Urinary bladder (tissue), 4 donors: ENCODE measurements around the gene ACSS3. TPM values are rescaled to one million over a fixed set of nuclear protein-coding genes. Genes with fewer than 3 reads are reported as not detected.

Experiments used
- DNase-seq: peaks from one replicate; pipeline ENCODE4 v3.0.0-alpha.2; 2015; ENCODE audit errors: extremely low spot score
- H3K27ac ChIP-seq: one replicate; pipeline ENCODE4 v1.5.1; 2013; ENCODE audit warnings: low read depth, mild to moderate bottlenecking, moderate library complexity
- H3K36me3 ChIP-seq: one replicate; pipeline ENCODE4 v1.6.1; 2013; ENCODE audit warnings: mild to moderate bottlenecking, moderate library complexity; ENCODE audit not compliant: insufficient read depth
- H3K4me1 ChIP-seq: one replicate; pipeline ENCODE4 v1.6.1; 2013; ENCODE audit warnings: mild to moderate bottlenecking, moderate library complexity; ENCODE audit not compliant: insufficient read depth
- H3K4me3 ChIP-seq: one replicate; pipeline ENCODE4 v1.5.1; 2013; ENCODE audit warnings: low read depth, low read length
- WGBS: extraction: QIAGEN DNeasy Blood & Tissue Kit; methylation state at CpG from one replicate; pipeline ENCODE4 v1.1.7; 2013; 5-methylcytosine and 5-hydroxymethylcytosine counted together
- polyA plus RNA-seq: library from polyadenylated mRNA; stranded (reverse); fragments of 200-250 nt; gene quantifications from one replicate; pipeline ENCODE4 v1.2.3, GENCODE V29; 2013
- small RNA-seq: library from RNA; depleted of rRNA; stranded (forward); fragments of <200 nt; gene quantifications from one replicate; pipeline ENCODE3, GENCODE V24; 2014
- total RNA-seq: library from RNA; depleted of rRNA; stranded (reverse); fragments of >200 nt; gene quantifications from one replicate; pipeline ENCODE4 v1.2.3, GENCODE V29; 2014
- donor health status: healthy with polysubstance abuse.
- donor health status: healthy.

ACSS3 gene
- total and polyA plus RNA-seq, 2 donors, result 7.8 to 39.7 TPM

DNA sequence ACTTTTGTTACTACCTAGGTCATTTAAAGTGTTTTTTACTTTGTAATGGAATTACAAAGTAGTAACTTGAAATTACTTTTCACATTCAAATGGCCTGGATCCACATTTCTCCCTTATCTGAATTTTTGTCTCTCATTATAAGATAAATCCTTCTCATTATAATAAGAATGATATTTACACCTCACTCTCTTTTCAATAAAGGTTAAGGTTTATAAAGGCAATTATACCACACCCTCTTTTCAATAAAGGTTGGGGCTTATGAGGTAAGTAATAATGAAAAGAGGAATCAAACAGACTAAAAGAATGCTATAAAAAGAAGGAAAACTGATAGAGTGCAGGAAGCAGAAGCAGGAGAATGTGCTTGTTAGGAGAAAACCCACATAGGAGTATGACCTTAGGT lies 210.8 kb downstream of the ACSS3 start:
- no peak for DNase-seq
- Histone ChIP-seq H3K4me1 (no peaks in the 10 kb centered on the region), H3K4me3 (no peak overlapping the region), H3K36me3 (no peaks in the 10 kb centered on the region), H3K27ac (no peak overlapping the region)

DNA sequence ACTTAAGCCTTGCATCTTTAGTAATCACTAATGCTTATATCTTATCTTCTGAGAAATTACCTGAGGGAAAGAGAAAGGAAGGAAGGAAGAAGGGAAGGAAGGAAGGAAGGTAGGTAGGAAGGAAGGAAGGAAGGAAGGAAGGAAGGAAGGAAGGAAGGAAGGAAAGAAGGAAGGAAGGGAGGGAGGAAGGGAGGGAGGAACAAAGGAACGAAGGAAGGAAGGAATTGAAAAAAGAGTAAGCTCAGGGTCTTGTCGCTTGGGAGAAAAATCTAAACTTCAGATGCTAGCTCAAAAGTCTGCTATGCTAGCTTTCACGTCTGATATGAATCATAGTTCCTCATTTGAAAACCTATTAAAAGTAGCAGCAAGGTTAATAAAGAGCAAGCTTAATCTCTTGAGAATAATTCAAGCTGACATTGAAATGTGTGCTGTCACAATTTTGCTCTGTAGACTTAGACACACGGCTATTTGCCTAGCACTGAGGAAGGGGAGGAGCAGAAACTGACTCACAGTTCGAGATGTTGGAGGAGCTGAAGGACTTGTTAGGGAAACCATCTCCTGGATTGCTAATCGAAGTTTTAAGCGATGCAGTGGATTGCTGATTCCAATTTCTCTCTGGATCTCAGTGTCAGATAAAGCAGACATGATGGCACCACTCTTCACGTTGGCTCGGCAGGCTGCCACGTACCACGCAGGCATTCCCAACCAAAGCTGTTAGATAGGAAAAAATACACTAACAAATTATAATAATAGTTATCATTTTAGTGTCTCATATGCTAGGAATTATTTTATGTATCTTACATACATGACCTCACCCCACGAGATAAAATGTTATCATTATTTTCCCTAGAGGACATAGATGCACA lies 216.7 kb downstream of the ACSS3 start:
- H3K4me3 ChIP-seq, result no peak overlapping the region
- no peaks in the 10 kb centered on the region for H3K36me3 ChIP-seq
- no peaks in the 10 kb centered on the region for H3K4me1 ChIP-seq
- no peak for DNase-seq
- 69% methylated on average over 12 of the region's 12 CpGs for WGBS
- H3K27ac ChIP-seq, result no peak overlapping the region

DNA sequence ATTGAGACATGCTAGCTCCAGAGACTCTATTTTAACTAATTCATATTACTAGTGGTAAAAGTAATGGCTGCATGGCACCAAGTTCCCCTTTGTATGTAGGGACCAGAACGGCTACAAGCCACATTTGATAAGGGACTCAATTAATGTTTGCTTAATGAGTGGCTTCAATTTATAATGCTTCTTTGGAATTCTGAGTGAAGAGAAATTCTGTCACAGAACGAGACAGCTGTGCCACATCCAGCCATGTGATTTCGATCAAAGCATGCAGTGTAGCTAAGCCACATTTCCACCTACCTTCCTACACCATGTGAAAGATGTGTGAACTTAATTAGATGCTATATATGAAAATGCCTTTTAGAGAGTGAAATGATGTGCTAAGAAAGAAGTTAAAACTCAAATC lies 217.4 kb downstream of the ACSS3 start:
- Histone ChIP-seq H3K27ac (no peak overlapping the region), H3K4me1 (no peaks in the 10 kb centered on the region), H3K4me3 (no peak overlapping the region), H3K36me3 (no peaks in the 10 kb centered on the region)
- 81% methylated on average over 3 of the region's 3 CpGs for whole genome bisulfite sequencing
- DNase-seq, result no peak

DNA sequence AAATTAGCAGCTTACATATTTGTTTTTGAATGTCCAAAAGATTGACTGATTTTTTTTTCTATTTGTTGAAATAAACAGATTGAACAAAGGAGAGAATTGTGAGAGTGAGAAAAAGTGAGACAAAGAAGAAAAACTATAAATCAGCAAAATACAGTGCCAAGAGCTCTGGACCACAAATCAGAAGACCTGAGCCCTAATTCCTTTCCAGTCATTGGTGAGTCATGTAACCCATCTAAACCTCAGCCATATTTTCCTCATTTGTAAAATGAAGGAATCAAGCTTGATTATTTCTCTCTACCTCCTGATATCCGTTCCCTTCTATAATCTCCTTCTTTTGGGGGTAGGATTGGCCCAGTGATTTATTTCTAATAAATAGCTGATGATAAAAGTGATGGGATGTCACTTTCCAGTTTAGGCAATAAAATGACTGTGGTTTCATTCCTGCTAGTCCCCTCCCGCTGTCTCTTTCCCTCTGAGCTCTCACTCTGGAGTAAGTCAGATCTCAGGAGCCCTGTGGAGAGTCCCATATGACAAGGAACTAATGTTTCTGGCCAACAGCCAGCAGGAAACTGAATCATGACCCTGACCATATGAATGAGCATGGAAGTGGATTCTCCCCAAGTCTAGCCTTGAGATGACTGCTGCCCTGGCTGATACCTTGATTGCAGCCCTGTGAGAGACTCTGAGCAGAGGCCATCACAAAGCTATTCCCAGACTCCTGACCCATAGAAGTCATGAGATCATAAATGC lies 218.9 kb downstream of the ACSS3 start:
- Histone ChIP-seq H3K27ac (no peak overlapping the region), H3K36me3 (no peaks in the 10 kb centered on the region), H3K4me3 (no peak overlapping the region), H3K4me1 (no peaks in the 10 kb centered on the region)
- WGBS, result 77% methylated on average over 2 of the region's 2 CpGs
- DNase-seq, result no peak

DNA sequence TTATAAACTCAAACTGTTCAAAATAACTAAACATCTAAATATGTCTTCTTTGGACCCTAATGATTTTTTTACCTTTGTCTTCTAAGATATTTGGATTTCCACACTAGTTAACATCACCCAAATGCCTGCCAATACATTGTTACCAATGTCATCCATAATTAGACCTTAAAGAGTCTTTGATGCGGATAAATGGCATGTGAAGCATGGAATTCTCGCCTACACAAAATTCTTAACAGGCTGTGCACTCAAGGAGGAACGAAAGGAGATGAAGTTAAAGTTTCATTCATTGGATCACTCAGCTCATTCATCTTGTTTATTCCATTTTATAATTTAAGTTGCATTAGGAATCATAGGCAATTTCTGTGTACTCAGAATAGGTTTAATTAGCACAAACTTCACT lies 219.7 kb downstream of the ACSS3 start:
- DNase-seq, result no peak
- no peaks in the 10 kb centered on the region for H3K36me3 ChIP-seq
- H3K27ac ChIP-seq, result no peak overlapping the region
- 78% methylated on average over 3 of the region's 3 CpGs for WGBS
- no peak overlapping the region for H3K4me3 ChIP-seq
- no peaks in the 10 kb centered on the region for H3K4me1 ChIP-seq

DNA sequence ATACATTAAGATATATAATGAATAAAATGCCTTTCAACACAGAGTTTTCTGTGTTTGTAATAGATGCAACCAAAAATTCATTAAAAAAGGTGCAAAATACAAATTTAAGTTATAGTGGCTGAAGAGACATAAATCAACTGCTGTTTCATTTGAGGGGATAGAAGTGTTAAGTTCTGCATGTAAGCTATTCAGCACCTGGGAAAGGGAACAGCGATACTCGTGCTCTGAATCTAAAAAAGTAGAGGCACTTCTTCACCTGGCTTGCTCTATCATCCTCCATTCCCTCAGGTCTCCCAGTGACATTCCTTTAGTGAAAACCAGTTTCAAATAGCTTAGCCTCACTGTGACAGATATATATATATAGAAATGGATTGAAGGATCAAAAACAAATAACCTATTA lies 222.6 kb downstream of the ACSS3 start:
- DNase-seq, result no peak
- H3K36me3 ChIP-seq, result no peaks in the 10 kb centered on the region
- H3K4me3 ChIP-seq, result no peak overlapping the region
- no peak overlapping the region for H3K27ac ChIP-seq
- WGBS, result 57% methylated on average over 2 of the region's 2 CpGs
- no peaks in the 10 kb centered on the region for H3K4me1 ChIP-seq

DNA sequence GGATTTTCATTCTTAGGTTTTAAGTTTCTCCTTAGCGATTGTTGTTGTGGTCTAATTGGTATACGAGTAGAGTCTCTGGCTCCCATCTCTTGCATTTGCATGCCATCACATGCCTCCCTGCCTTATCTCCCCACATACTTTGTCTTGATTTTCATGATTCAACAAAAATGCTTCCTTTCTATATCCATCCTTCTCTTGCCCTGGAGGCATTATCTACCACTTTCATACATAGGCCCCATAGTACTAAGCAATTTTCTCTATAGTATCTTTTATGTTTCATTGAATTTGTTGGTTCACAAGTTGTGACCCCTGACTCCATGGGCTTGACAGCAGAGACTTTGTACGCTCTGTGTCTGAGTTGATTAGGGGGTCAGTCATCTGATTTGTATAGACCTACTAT lies 226.1 kb downstream of the ACSS3 start:
- Histone ChIP-seq H3K27ac (no peak overlapping the region), H3K4me3 (no peak overlapping the region), H3K36me3 (no peaks in the 10 kb centered on the region), H3K4me1 (no peaks in the 10 kb centered on the region)
- WGBS, result 89% methylated on average over 3 of the region's 3 CpGs
- no peak for DNase-seq

Small RNAs within 50 kb of the gene (small RNA-seq; reads per million reads assigned to genes)
- gene MIR4699, result 0.09 reads per million

Other genes with a start within 250 kb of the ACSS3 start
- gene LIN7A, start 140.1 kb upstream of the ACSS3 start, total RNA-seq, result 31.2 TPM
- 6.2 TPM for gene LIN7A, start 140.1 kb upstream of the ACSS3 start, polyA plus RNA-seq